Heart left ventricle (tissue), 16 donors: ENCODE measurements around the gene FOXP1. TPM values are rescaled to one million over a fixed set of nuclear protein-coding genes. Genes with fewer than 3 reads are reported as not detected.

ENCODE experiments used
- ATAC-seq, 4 donors: fragments of 200-7000 bp; cut with Tn5 transposase; one replicate each; pipeline ENCODE4 v1.9.1; 2020 to 2022; ENCODE audit warnings: moderate library complexity in 4 of 4, mild to moderate bottlenecking in 3 of 4, moderate number of reproducible peaks in 1 of 4
- DNase-seq, 5 donors: peaks; one replicate each; pipeline ENCODE4 v3.0.0-alpha.2; 2020
- H3K27ac ChIP-seq, 12 donors: fragments of 200-600 bp; sonication (generic) in 4 of 12; one replicate each; pipeline versions ENCODE4 v1.5.0 to v1.8.0; 2016 to 2022; ENCODE audit warnings: mild to moderate bottlenecking in 2 of 12
- H3K27me3 ChIP-seq, 9 donors: fragments of 200-600 bp; sonication (generic) in 2 of 9; one replicate each; pipeline versions ENCODE4 v1.5.1 to v1.8.0; 2016 to 2022; ENCODE audit warnings: mild to moderate bottlenecking in 3 of 9
- H3K36me3 ChIP-seq, 9 donors: fragments of 200-600 bp; sonication (generic) in 2 of 9; one replicate each; pipeline versions ENCODE4 v1.5.0 to v1.8.0; 2018 to 2022; ENCODE audit warnings: mild to moderate bottlenecking in 2 of 9
- H3K4me1 ChIP-seq, 12 donors: fragments of 200-600 bp; sonication (generic) in 4 of 12; one replicate each; pipeline versions ENCODE4 v1.5.0 to v1.8.0; 2016 to 2022; ENCODE audit warnings: mild to moderate bottlenecking in 3 of 12
- H3K4me3 ChIP-seq, 12 donors: fragments of 200-600 bp; sonication (generic) in 4 of 12; one replicate each; pipeline versions ENCODE4 v1.5.0 to v1.8.0; 2017 to 2022; ENCODE audit warnings: mild to moderate bottlenecking in 9 of 12, moderate library complexity in 4 of 12
- H3K9me3 ChIP-seq, 12 donors: fragments of 200-600 bp; sonication (generic) in 4 of 12; one replicate each; pipeline versions ENCODE4 v1.5.0 to v1.8.0; 2016 to 2022; ENCODE audit warnings: mild to moderate bottlenecking in 1 of 12
- POLR2A ChIP-seq, 2 donors: fragments of 450-650 bp; IDR thresholded peaks; one replicate each; pipeline ENCODE4 v1.6.1; 2017; ENCODE audit warnings: antibody characterized with exemption in 2 of 2, mild to moderate bottlenecking in 2 of 2, moderate library complexity in 2 of 2
- WGBS, 4 donors: extraction: QIAGEN DNeasy Blood & Tissue Kit in 2 of 4; methylation state at CpG; one replicate each; pipeline versions ENCODE4 v1.1.5 to v1.1.7; 2013 to 2018; 5-methylcytosine and 5-hydroxymethylcytosine counted together
- intact Hi-C, 10 donors: fragments of 100-400 bp; cut with DNase I; formaldehyde crosslinking; loops; one replicate each; pipeline versions ENCODE4 v1.11.1 to v1.14.2; 2022
- polyA plus RNA-seq, 2 donors: library from polyadenylated mRNA; stranded (reverse); fragments of 200-250 nt; gene quantifications; one replicate each; pipeline ENCODE4 v1.2.3, GENCODE V29; 2013
- total RNA-seq, 9 donors: library from RNA; depleted of rRNA in 2 of 9; stranded (reverse); fragments of >200 nt in 2 of 9; fragmentation: NEBNext Ultra II Directional in 3 of 9; extraction: Animal tissue kit (Norgen Biotek cat#: 25700) in 3 of 9; gene quantifications; one replicate each; pipeline versions ENCODE4 v1.1.0 to v1.2.4, GENCODE V29; 2016 to 2023
- TF ChIP-seq, protein P1 (sequence below), 12 donors: fragments of 200-600 bp; sonication (generic) in 4 of 12; IDR thresholded peaks; one replicate each; pipeline versions ENCODE4 v1.5.0 to v1.8.0; 2018 to 2022; ENCODE audit warnings: antibody characterized with exemption in 12 of 12, mild to moderate bottlenecking in 5 of 12
- donor health status: ischemic (EF 13 %, LVEDD 7.1; RV severe dilation, severe dysfunction).
- donor health status: healthy with polysubstance abuse.
- donor health status: DM: no; HTN: yes; CAD: no.
- donor health status: DM: no; HTN: no; CAD: no.
- donor health status: ischemic (EF 25% LVEDD 6.9; RV normal size, moderate dysfunction).
- donor health status: ischemic (EF 25% LVEDD 5.7; RV mildly dilated, moderate dysfunction).
- donor health status: healthy.
- donor health status: DM: yes; HTN: yes; CAD: no.
- donor health status: ischemic (EF 35%, LVEDD 5.7; RV mildly dilated, moderate dysfunction).
- donor health status: nonischemic (EF 11% LVEDD 7.7; RV severe dilation, severe dysfunction).
- donor health status: DM: yes; HTN: yes; CAD: no.
- donor health status: PGD.
- donor health status: ischemic (EF 29% LVEDD 5.4; RV normal size, mild dysfunction).
- donor health status: nonischemic (EF 23%, LVEDD 6.1; RV moderate dilation, normal function).

Gene FOXP1
- total and polyA plus RNA-seq, 11 donors = 14.9 to 67.8 (median 41.1) TPM

DNA sequence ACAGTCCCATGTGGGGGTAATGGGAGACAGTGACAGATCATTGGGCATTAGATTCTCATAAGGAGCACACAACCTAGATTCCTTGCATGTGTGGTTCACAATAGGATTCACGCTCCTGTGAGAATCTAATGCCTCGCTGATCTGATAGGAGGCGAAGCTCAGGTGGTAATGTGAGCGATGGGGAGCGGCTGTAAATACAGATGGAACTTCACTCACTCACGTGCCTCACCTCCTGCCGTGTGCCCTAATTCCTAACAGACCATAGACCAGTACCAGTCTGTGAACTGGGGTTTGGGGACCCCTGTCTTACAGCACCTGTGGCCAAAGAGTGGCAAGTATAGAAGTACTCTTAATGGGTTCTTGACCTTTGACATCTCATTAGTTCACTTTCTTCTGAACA is 554.7 kb downstream of the FOXP1 start:
- Histone ChIP-seq H3K27me3 (no peaks in the 10 kb centered on the region), H3K36me3 (peaks cover 0 to 39% (median 14%) of the 10 kb centered on the region in 9 donors), H3K4me1 (peaks cover 9 to 80% (median 49%) of the 10 kb centered on the region in 12 donors), H3K4me3 (no peak overlapping the region), H3K27ac (no peak overlapping the region), H3K9me3 (no peaks in the 10 kb centered on the region)
- DNase-seq = no peak
- 97 to 100% (median 98%) methylated on average over 7 of the region's 7 CpGs for WGBS, 4 donors
- TF ChIP-seq, protein P1, sequence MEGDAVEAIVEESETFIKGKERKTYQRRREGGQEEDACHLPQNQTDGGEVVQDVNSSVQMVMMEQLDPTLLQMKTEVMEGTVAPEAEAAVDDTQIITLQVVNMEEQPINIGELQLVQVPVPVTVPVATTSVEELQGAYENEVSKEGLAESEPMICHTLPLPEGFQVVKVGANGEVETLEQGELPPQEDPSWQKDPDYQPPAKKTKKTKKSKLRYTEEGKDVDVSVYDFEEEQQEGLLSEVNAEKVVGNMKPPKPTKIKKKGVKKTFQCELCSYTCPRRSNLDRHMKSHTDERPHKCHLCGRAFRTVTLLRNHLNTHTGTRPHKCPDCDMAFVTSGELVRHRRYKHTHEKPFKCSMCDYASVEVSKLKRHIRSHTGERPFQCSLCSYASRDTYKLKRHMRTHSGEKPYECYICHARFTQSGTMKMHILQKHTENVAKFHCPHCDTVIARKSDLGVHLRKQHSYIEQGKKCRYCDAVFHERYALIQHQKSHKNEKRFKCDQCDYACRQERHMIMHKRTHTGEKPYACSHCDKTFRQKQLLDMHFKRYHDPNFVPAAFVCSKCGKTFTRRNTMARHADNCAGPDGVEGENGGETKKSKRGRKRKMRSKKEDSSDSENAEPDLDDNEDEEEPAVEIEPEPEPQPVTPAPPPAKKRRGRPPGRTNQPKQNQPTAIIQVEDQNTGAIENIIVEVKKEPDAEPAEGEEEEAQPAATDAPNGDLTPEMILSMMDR (IDR thresholded peaks at IDR 0.05) = no peak
- no peak for TF ChIP-seq POLR2A (IDR thresholded peaks at IDR 0.05)
- no peak for ATAC-seq
- intact Hi-C loops = no loop called here

DNA sequence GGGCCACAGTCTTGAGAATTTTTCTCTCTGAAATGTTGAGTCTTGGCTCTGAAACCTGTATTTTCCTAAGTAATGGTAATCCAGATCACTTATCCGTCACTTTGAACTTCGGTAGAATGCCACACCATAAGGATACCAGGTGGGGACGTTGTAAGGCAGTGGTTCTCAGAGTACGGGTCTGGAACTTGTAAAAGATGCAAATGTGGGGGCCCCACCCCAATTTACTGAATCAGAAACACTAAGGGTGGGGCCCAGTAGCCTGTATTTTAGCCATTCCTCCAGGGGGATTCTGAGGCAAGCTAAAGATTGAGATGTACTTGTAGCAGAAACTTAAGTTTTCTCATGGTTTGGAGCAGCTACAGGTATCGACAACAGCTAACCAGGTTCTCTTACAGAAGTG is 555.3 kb downstream of the FOXP1 start:
- no peak overlapping the region for H3K4me3 ChIP-seq
- intact Hi-C loops = no loop called here
- peaks cover 0 to 39% (median 14%) of the 10 kb centered on the region in 9 donors for H3K36me3 ChIP-seq
- TF ChIP-seq, protein P1 (IDR thresholded peaks at IDR 0.05) = no peak
- no peak for TF ChIP-seq POLR2A (IDR thresholded peaks at IDR 0.05)
- no peak for DNase-seq
- peaks cover 9 to 73% (median 46%) of the 10 kb centered on the region in 12 donors for H3K4me1 ChIP-seq
- WGBS, 4 donors = 93 to 96% (median 95%) methylated on average over 5 of the region's 5 CpGs
- peak overlapping the region in 1 of 12 donors; percentile 45 for H3K27ac ChIP-seq
- H3K27me3 ChIP-seq = no peaks in the 10 kb centered on the region
- no peaks in the 10 kb centered on the region for H3K9me3 ChIP-seq
- ATAC-seq = no peak

DNA sequence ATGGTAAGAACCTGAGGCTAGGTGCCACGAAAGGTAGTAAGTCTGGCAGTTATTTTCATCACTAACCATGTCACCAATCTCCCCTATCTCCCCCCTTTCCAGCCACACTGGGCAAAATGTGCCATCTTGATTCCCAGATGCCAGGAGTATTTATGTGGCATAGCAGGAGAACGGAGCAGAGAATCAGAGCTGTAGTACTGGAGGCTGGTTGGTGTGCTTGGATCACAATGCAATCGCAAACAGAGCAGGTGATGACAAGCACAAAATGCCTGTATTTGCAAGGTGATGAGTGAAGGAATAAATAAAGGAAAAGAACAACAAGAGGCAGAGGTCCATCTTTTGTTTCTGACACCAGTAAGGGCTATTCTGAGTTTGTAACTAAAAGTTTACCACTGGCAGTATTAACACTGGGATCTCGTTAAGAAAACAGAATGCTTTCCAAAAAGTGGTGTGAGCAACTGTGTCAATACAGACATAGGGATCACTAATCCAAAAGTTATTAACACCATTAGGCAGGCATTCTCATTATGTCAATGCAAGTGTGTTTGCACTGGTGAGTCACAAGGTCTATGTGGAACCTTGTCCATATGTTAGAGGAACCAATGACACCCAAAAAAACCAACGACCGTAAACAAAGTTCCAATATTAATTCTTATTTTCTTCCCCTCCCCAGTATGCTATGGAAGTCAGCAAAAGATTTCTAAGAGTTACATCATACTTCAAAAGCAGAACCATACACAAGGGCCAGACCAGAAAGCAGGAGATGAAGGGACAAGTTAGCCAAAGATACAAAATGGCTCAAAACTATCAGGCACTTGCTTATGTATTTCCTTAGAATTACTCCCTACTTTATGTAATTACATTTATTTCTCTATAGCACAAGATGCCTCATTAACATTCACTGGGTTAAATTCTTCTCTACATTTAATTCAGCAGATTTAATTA is 556.6 kb downstream of the FOXP1 start:
- no peaks in the 10 kb centered on the region for H3K9me3 ChIP-seq
- no peak for DNase-seq
- H3K36me3 ChIP-seq = peaks cover 0 to 39% (median 14%) of the 10 kb centered on the region in 9 donors
- no peak for TF ChIP-seq POLR2A (IDR thresholded peaks at IDR 0.05)
- TF ChIP-seq, protein P1 (IDR thresholded peaks at IDR 0.05) = no peak
- H3K27ac ChIP-seq = peak overlapping the region in 4 of 12 donors; percentile 7 to 47 (median 30)
- 56 to 69% (median 65%) methylated on average over 6 of the region's 6 CpGs for WGBS, 4 donors
- H3K4me3 ChIP-seq = no peak overlapping the region
- ATAC-seq = peak in 3 of 4 donors; percentile 45 to 64 (median 54)
- intact Hi-C loops = no loop called here
- H3K4me1 ChIP-seq = peaks cover 4 to 65% (median 33%) of the 10 kb centered on the region in 12 donors
- H3K27me3 ChIP-seq = no peaks in the 10 kb centered on the region

DNA sequence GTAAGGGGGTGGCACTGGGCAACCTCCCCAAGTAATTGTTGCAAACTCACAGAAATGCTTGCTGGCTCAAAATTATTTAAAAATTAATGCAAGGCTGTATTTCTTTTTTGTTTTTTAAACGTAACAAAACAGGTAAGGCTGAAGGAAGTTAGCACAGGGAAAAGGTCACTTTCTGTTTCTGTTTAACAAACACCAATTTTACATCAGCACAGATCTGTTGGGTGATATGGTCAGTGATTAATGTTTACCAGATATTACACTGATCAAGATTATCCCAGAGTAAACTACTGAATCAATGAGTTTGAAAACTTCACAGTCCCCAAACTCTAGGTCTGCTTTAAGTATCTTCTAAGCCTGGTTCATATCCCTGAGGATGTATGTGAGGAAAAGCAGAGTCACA is 558.0 kb downstream of the FOXP1 start:
- ATAC-seq (no peak), DNase-seq (no peak)
- Histone ChIP-seq H3K9me3 (no peaks in the 10 kb centered on the region), H3K27me3 (no peaks in the 10 kb centered on the region), H3K27ac (peak overlapping the region in 2 of 12 donors; percentile 9 to 36), H3K36me3 (peaks cover 0 to 36% (median 14%) of the 10 kb centered on the region in 9 donors), H3K4me3 (no peak overlapping the region), H3K4me1 (peaks cover 0 to 58% (median 22%) of the 10 kb centered on the region in 12 donors)
- no peak for TF ChIP-seq POLR2A (IDR thresholded peaks at IDR 0.05)
- TF ChIP-seq, protein P1 (IDR thresholded peaks at IDR 0.05) = no peak
- WGBS, 4 donors = 58 to 74% (median 64%) methylated on average over 1 of the region's 1 CpG
- intact Hi-C loops = no loop called here
